Activated CD4-positive, CD25-positive, alpha-beta regulatory T cell treated with anti-CD3 and anti-CD28 coated beads, Interleukin-2, amount 50 U/mL, for 16 hours (primary cell): ENCODE data around the gene TSPAN11.
"Not testable (repeated sequence)": the region's sequence is repeated elsewhere in the genome, so short reads cannot be mapped to it uniquely, and the experiment has no call there.

Experiments
- DNase-seq: peaks from one replicate; pipeline ENCODE4 v3.0.0-alpha.2; 2020; ENCODE audit warnings: low read depth, low spot score

TSPAN11 gene

DNA sequence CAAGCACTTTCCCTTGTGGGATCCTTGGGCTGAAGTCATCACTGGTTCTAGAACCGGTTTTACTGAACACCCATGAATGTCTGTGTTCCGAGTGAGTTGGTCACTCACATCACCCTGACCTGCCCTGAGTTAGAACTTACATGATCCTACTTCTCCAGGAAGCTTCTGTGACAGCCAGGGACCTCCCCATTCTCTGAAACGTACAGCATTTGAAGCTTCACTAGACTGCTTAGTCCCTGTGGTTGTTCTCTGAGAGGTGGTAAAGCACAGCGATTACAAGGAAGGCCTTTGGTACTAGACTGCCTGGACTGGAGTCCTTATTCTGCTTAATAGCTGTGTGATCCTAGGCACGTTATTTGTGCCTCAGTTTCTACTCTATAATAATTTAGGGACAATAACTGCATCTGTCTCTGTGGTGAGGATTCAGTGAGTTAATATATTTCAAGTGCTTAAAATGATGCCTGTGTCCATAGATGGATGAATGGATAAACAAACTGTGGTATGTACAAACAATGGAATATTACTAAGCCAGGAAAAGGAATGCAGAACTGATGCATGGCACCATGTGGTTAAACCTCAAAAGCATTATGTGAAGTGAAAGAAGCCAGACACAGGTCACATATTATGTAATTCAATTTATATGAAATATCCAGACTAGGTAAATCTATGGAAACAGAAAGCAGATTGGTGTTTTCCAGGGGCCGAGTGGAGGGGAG, 92.4 kb downstream of the TSPAN11 start:
- no peak for DNase-seq

DNA sequence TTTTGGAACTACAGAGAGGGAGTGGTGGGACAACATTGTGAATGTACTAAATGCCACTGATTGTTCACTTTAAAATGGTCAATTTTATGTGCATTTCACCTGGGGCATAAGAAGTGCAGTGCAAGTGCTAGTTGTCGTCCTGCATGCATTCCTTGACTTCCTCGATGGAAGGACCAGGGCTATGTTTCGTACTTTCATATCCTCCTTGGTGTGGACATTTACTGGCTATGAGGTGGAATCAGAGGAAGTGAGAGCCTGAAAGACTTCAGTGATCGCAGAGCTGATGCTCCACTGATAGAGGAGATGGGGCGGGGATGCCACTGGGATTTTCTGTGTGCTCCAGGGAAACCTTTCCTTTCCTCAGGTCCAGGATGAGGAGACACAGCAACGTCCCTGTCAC, 93.0 kb downstream of the TSPAN11 start:
- no peak for DNase-seq

GRCh38 chr12:31019976-31020375, 93.4 kb downstream of the TSPAN11 start:
- no peak for DNase-seq

DNA sequence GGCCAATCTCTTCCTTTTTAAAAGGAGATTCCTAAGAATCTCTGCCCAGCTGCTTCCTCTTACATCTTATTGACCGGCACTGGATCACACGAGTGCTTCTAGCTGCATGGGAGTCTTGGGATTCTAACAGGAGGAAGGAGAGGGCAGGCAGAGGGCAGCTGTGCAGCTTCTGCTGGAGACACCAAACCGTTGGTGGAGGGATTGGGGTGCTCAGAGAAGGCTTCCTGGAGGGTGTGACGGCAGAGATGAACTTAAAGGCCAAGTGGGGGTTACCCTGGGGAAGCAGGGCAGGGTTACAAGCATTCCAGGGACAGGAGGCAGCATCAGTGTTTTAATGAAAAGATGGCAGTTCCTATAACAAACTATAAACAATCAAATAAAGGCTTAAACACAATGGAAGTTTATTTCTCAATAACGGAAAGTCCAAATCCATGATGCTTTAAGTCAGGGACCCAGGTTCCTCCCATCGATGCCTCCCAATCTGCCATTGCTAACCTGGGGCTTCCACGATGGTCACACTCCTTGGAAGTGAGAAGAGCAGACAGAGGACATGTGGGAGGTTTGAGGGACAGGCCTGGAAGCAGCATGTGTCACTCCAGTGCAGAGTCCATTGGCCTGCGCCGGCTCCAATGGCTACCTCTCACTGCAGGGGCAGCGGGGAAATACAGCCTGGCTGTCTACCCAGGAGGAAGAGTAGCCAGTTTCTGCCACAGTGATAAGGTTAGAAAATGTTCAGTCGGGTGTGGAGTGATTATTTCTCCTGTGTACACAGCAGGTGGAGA, 94.0 kb downstream of the TSPAN11 start:
- no peak for DNase-seq

DNA sequence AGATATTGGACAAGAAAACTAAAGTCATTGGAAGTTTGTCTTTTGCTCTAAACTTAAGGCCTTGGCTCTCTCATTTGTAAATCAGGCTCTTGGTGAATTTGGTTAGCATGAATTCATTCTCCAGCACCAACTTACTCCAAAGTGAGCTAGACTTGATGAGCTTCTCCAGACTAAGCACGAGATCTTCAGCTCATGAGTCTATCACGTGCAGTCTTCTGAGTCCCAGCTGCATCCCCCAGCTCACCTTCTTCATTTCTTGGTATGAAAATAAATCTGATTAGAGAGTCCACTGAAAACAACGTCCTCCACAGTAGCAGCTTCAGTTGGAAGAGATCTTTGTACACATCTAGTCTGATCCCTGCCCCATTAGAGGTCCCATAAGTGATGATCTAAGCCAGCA, 94.6 kb downstream of the TSPAN11 start:
- DNase-seq, result no peak

GRCh38 chr12:31021809-31022494, 95.4 kb downstream of the TSPAN11 start:
- DNase-seq, result no peak

GRCh38 chr12:31023271-31023724, 96.8 kb downstream of the TSPAN11 start:
- no peak for DNase-seq

GRCh38 chr12:31026202-31026601, 99.7 kb downstream of the TSPAN11 start:
- DNase-seq, result no peak

DNA sequence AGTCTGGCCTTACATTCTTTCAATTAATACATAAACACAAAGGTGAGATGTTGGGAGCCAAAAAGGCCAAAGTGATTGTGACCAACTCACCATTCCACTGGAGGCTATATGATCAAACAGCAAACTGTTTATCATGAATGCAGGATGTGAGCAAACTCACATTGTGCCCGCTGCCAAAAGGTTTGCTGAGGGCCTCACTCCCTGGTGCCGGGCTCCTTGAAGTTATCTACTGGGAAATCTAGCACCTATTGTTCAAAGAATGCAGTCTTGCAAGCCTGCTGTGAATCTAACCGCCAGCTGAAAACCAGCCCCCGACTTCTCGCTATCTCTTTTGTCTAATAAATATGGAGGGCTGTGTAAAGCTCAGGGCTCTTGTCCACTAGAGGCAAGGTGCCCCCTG, 100.5 kb downstream of the TSPAN11 start:
- DNase-seq, result not testable (repeated sequence)

GRCh38 chr12:31029468-31029867, 102.9 kb downstream of the TSPAN11 start:
- no peak for DNase-seq

DNA sequence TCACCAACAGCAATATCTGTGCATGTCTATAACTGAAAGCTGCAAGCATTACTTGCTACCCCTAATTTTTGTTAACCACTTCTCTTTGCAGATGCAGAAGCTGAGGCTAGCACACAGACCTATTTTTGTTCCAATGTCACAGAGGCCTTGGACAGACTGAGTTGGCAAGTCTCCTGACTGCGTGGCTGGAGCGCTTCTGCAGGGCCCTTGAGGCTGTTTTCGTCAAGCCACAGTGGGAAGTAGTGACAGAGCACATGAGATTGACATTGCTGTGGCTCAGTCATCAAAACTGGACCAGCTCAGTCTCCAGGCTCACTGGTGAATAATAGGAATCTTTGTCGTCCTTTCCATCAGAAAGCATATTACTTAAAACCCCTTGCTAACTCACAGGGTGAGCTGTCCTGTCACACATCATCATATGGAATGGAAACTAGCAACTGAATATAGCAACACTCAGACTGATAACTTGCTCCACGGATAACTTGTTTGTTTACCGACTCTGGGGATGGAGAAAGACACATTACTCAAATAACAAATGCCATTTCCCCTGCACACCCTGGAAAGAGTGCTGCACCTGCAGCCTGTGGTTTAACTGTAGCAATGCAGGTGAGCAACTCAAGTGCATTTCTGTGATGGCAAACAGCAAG, 103.5 kb downstream of the TSPAN11 start:
- DNase-seq, result no peak

DNA sequence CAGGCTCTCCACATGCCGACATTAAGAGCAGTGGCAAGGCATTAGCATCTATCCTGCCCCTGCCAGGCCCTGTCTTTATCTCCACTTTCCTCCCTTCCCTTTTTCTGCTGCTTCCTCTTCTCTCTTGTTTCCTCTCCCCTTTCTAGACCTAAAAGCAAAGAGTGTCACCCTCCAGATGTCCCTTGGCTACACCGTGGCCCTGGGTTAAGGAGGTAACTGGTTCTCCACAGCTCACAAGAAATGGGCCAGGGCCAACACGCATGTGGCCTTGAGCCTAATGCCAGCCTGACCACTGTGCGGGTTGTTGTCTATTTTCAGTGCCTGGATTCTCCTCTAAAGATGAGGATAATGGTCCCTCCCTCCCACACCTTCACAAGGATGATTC, 105.4 kb downstream of the TSPAN11 start:
- no peak for DNase-seq

GRCh38 chr12:31033146-31033545, 106.6 kb downstream of the TSPAN11 start:
- no peak for DNase-seq

GRCh38 chr12:31033681-31034080, 107.1 kb downstream of the TSPAN11 start:
- no peak for DNase-seq

- no peak for DNase-seq
Measured at GRCh38 chr12:31034372-31034771, 107.8 kb downstream of the TSPAN11 start.

- DNase-seq, result no peak
Measured at GRCh38 chr12:31035226-31035625, 108.7 kb downstream of the TSPAN11 start.

- no peak for DNase-seq
Measured at GRCh38 chr12:31035967-31036665, 109.6 kb downstream of the TSPAN11 start.

GRCh38 chr12:31037028-31037427, 110.5 kb downstream of the TSPAN11 start:
- DNase-seq, result no peak

GRCh38 chr12:31037931-31038330, 111.4 kb downstream of the TSPAN11 start:
- DNase-seq, result no peak

- DNase-seq, result no peak
Measured at GRCh38 chr12:31041033-31041564, 114.6 kb downstream of the TSPAN11 start.
